ENCODE results near the gene ZNF185. TPM values are rescaled to one million over a fixed set of nuclear protein-coding genes. Genes with fewer than 3 reads are reported as not detected.
"Not testable (repeated sequence)": the region's sequence is repeated elsewhere in the genome, so short reads cannot be mapped to it uniquely, and the experiment has no call there.

ZNF185 gene
- total RNA-seq, 1 donor from 2014 or later, result 0.59 TPM

DNA sequence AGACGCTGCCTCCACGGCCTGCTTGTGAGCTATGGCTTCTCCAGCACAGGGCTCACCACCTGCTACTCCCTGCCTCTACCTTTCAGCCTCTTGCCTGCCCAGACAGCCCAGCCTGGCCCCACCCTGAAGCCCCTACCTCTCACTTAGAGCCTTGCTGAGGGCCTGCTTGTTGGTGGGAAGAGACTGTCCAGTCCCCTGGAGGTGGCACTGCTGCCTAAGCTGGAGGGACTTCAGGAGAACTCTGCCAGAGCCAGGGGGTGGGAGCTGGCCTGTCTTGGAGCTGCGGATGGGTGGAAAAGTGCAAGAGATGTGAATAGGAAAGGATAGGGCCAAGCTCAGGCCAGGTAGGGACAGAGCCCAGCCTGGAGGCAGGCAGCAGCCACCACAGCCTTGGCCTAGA is 2.7 kb upstream of the ZNF185 start:
- intact Hi-C loops (cut with micrococcal nuclease), result no loop called here

- intact Hi-C loops (cut with micrococcal nuclease), result no loop called here
Observed at GRCh38 chrX:152895724-152896420, 2.0 kb upstream of the ZNF185 start.

DNA sequence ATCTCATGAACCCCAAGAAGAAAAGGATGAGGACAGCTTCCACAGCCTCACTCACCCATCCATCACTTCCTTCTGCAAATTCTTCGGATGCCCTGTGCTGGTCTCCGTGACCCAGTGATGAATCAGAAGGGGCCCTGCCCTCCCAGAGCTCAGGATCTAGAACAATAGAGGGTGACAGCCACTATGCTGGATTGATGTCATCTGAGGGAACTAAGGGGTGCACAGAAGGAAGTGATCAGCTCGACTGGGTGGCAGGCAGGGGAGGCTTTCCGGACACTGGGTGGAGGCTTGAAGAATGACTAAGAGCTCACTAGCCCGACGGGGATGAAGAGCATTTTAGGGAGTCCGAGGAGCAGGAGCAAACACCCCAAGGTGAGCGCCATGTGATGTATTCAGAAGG is 1.4 kb upstream of the ZNF185 start:
- intact Hi-C loops (cut with micrococcal nuclease), result no loop called here

DNA sequence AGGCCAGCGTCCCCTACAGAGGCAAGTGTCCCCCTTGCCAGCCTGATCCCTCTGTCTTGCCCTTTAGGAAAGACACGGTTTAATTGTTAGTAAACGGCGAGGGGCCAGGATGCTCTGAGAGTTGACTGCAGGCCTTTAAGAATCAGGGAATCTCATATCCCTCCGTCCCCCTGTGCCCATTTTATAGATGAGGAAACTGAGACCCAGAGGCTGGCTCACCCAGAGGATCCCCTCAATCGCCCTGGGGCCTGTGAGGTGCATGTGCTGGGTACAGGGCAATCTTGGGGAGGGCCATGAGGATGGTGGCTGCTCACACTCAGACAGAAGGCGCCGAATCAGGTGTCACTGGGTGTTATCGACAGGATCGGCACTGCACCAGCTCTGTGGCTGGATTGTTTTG is 575 bp downstream of the ZNF185 start:
- intact Hi-C loops (cut with micrococcal nuclease), result no loop called here

DNA sequence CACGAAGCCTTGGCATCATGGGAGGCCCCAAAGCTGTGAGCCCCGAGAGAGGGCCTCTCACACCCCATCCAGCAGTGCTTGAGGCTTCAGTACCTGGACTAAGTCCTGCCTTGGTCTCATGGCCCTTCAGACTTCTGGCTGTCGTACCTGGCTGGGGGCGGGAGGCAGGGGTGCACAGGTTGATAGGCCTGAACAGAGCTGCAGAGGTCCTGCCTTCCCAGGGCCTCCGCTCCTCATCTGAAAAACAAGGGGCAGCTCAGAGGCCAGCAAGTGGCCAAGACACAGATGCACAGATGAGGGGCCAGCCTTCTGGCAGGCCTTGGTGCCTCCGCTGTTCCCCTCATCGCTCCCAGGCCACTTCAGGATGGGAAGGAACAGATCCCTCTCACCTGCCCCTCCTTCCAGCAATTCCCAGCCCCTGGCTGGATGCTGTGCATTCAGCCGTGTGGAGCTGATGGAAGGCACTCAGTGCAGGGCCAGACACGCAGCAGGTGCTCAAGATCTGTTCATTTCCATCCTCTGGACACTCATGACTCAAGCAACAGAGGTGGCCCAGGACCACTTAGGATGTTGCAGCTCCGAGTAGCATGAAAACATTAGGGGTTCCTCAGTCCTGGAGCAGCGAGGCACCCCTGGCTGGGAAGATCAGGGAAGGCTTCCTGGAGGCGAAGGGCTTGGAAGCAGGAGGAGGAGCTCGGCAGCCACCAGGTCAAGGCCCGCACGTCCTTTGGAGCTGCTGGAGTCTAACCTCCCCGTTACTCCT is 1.4 kb downstream of the ZNF185 start:
- intact Hi-C loops (cut with micrococcal nuclease), result no loop called here

DNA sequence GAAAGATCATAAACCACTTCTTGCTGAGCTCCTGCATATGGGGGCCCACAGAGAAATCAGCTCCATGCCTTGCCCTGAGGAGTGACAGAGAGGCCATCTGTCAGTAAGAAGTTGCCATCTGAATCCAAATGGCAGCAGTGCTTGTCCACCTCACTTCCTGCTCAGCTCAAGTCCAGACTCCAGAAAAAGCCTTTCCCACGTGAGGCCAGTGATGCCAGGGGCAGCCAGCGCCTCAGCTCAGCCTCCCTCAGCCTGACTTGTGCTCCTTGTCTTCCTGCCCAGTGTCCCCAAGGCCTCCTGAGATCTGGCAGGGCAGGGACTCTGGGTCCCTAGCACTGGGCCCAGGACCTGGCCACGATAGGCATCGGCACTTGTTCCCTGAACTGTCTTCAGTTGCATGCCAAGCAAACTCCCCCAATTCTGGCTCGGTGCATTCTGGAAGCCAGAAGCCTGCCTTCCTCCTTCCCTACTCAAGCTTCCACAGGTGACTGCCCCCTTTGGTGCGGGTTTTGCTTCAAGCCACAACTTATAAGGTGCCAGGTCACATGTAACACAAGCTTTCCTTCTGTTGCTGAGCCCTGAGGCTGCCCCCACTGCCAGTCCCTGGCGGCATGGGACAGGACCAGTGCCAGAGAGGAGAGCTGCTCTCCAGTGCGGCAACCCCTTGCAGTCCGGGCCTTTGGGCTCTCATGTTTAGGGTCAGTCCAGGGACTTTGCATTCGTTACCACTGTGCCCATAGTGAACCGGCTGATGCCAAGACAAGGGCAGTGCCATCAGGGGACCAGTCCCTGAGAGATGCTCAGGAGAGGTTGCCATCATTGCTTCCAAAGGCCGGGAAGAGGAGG is 2.2 kb downstream of the ZNF185 start:
- intact Hi-C loops (cut with micrococcal nuclease), result no loop called here

DNA sequence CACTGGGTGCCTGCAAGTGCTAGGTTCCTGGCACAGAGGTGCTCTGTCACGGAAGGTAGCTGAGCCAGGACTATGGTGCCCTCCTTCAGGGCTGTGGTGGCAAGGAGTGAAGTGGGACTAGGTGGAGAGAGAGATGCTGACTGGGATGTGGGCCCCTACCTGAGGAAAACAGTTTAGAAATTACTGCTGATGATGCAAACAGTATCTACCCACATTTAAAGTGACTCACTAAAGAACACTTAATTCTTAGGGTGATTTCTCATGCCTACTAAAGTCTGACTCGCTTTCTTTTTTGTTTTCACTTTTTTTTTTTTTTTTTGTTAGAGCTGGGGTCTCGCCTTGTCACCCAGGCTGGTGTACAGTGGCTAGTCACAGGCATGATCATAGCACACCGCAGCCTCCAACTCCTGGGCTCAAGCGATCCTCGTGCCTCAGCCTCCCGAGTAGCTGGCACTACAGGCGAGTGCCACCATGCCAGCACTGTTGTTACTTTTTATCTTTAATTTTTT is 3.1 kb downstream of the ZNF185 start:
- intact Hi-C loops (cut with micrococcal nuclease), result no loop called here

DNA sequence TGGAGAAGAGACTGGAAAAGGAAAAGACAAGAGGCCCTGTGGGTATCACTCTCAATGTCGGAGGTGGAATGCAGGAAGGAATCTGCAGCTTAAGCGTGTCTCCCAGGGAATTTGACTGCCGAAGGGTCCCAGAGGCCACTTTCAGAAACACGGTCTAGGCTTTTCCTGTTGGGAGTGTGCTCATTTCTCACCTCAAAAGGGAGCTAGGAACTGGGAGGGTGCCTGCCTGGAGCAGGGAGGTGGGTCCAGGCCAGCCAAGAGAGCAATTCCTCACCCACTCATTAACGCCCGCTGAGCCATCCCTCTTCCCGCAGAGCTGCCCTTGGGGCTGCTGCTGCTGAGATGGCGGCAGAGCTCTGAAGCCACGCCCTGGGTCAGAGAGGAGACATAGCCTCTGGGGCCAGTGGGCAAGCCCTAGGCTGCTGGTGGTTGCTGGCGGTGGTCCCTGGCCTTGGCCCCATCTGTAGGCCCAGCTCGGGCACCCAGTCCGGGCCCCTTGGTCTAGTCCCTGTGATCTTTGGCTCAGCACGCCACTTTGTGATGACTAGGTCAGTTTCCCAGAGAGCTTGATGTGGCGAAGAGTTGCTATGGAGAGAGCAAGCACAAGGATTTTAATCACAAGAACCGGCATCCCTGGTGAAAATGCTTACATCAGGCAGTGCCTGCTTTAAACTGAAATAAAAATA is 4.1 kb downstream of the ZNF185 start:
- intact Hi-C loops (cut with micrococcal nuclease), result no loop called here

- intact Hi-C loops (cut with micrococcal nuclease), result no loop called here
Observed at GRCh38 chrX:152902502-152902820, 4.6 kb downstream of the ZNF185 start.

DNA sequence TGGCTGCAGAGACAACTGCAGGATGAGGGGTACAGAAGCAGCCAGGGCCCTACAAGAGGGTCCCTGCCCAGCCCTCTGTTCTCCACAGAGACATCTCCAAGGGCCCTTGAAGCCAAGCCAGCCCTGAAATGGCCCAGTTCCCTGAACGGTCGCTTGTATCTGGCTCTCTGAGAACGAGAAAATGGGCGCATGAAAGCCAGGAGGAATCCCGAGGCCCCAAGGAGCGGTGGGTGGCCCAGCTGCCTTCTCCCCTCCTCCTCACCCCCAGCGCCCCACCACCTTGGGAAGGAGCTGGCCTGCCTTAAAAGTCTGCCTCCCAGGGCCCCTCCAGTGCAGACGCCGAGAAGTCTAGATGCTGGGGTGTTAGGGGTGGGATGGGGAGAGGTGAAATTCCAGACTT is 5.7 kb downstream of the ZNF185 start:
- intact Hi-C loops (cut with micrococcal nuclease), result no loop called here

DNA sequence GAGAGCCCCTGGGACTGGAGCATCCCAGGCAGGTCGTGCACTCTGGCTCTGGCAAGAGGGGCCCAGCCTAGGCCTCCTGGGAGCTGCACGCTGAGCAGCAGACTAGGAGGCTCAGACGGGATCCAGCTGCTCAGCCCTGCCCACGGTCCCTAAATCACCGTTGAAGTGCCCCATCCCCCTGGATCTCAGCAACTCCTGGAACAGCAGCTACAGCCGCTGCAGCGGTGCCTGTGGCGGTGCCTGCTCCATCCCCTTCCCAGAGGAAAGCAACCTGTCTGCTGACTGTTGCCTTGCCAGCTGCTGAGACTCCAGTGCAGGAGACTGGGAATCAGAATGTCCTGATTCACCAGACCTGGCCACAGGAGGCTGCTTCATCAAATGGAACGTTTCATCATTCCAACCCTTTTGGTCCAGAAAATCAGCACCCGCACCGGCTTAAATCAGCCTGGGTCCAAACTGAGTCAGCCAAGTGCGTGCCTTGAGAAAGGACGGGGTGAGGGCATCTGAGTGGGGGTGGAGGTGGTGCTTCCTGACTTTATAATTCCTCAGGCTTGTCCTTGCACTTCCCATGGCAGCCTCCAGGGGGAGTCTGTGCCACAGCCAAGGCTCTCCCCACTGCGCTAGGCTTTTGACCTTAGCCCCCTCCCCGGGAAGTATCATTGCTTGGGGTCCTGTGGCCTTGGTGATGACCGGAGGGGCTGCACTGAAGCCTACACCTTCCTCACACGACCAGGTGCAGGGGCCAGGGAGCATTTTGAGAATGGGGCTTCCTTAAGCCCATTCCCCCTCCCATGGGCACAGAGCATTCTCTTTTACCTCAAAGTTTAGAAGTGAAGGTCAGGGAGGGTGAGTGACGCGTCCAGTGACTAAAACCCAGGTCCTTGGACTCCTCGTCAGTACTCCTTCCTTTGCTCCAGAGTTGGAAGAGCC is 6.5 kb downstream of the ZNF185 start:
- intact Hi-C loops (cut with micrococcal nuclease), result no loop called here

- intact Hi-C loops (cut with micrococcal nuclease), result no loop called here
Observed at GRCh38 chrX:152905081-152905420, 7.2 kb downstream of the ZNF185 start.

GRCh38 chrX:152907084-152907651 is 9.3 kb downstream of the ZNF185 start:
- intact Hi-C loops (cut with micrococcal nuclease), result no loop called here

DNA sequence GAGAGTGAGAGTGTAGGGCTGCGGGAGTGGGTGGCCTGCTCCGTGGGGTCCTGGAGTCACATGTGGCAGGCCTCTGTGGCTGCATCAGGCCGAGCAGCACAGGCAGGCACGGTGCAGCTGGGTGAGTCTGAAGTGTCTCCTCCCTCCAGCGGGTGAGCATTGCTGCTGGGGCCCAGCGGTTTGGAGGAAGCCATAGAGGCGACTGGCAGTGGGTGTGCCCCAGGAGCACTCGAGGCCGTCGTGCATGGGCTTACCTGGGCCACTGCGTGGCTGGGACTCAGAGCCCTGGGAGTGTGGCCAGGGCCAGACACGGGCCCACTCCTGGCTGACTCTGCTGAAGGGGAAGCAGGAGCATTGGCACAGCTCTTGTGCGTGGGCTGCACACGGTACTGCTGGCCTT is 10.6 kb downstream of the ZNF185 start:
- intact Hi-C loops (cut with micrococcal nuclease), result no loop called here

GRCh38 chrX:152910018-152910417 is 12.2 kb downstream of the ZNF185 start:
- intact Hi-C loops (cut with micrococcal nuclease), result not testable (repeated sequence)

DNA sequence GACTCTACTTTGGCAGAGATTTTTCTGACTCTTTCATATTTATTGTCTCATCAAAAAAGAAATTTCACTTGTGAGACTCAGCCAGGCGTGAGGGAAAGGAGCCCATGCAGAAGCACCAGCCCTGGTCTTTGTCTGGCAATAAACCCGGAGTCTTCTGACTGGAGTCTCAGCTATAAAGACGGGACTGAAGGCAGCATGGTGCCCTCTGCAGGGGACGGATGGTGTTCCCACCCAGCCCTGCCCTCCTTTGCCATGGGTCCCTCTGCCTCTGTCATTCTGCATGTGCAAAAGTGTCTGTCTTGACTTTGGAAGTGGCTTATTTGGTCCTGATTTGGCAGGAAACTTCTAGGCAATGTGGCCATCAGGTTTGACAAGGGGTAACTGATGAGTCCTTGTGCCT is 14.2 kb downstream of the ZNF185 start:
- intact Hi-C loops (cut with micrococcal nuclease), result no loop called here

GRCh38 chrX:152912641-152913040 is 14.8 kb downstream of the ZNF185 start:
- intact Hi-C loops (cut with micrococcal nuclease), result no loop called here

GRCh38 chrX:152913346-152913745 is 15.5 kb downstream of the ZNF185 start:
- intact Hi-C loops (cut with micrococcal nuclease), result no loop called here

DNA sequence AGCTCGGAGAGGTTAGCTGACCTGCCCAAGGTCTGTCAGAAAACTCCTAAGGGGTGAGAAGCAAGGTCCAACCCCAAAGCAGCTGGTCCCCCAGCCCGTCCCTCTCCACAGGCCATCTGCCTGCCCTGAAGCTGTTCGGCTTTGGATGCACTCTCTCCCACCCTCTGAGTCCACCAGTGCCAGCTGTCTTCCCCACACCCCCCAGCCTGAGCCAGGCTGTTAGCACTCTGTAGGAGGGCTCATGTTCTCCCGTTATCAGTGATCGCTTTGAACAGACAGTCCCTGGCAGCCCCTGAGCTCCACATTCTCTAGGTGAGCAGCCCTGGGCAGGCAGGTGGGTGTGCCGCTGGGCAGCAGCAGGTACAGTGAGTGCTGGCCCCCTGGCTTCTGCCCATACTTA is 16.0 kb downstream of the ZNF185 start:
- intact Hi-C loops (cut with micrococcal nuclease), result no loop called here

All from T-helper 2 cell treated with Interferon-gamma antibody and Interleukin-4, amounts not matched to agents 100 ng/mL and 5 ng/mL, for 36 hours (primary cell).